Hepatic stellate cell (primary cell): ENCODE results near the gene MUL1.
"Not testable (repeated sequence)": the region's sequence is repeated elsewhere in the genome, so short reads cannot be mapped to it uniquely, and the experiment has no call there.

Experiments
- DNase-seq: peaks from one replicate; pipeline ENCODE4 v3.0.0; 2011; ENCODE audit warnings: low spot score

Gene MUL1

GRCh38 chr1:20507564-20508410 lies at the start of gene MUL1:
TSS of gene MUL1 (minus strand) at chr1:20508151. CDS start at chr1:20508024, 127 bp downstream.
- peak; percentile 96 for DNase-seq

GRCh38 chr1:20555758-20556120 lies 47.8 kb upstream of the MUL1 start:
- DNase-seq = no peak

- no peak for DNase-seq
These were observed 47.2 kb upstream of the MUL1 start for GRCh38 chr1:20555025-20555757.

- DNase-seq = peak; percentile 26
These were observed 44.9 kb upstream of the MUL1 start for GRCh38 chr1:20552728-20553445.

- peak; percentile 26 for DNase-seq
These were observed 44.2 kb upstream of the MUL1 start, which contains the start of gene FAM43B for GRCh38 chr1:20551945-20552727. TSS of gene FAM43B (plus strand) at chr1:20552573. CDS start at chr1:20552974, 401 bp downstream.

GRCh38 chr1:20551161-20551560 lies 43.2 kb upstream of the MUL1 start:
- no peak for DNase-seq

- DNase-seq = no peak
These were observed 38.7 kb upstream of the MUL1 start for GRCh38 chr1:20546637-20547036.

GRCh38 chr1:20540281-20540680 lies 32.3 kb upstream of the MUL1 start:
- DNase-seq = no peak

GRCh38 chr1:20538760-20539551 lies 31.0 kb upstream of the MUL1 start:
- DNase-seq = no peak

- no peak for DNase-seq
These were observed 30.3 kb upstream of the MUL1 start for GRCh38 chr1:20538227-20538626.

GRCh38 chr1:20534659-20535417 lies 26.9 kb upstream of the MUL1 start:
- DNase-seq = no peak

GRCh38 chr1:20533635-20534034 lies 25.7 kb upstream of the MUL1 start:
- no peak for DNase-seq

GRCh38 chr1:20530901-20531300 lies 22.9 kb upstream of the MUL1 start:
- no peak for DNase-seq

GRCh38 chr1:20530306-20530705 lies 22.4 kb upstream of the MUL1 start:
- no peak for DNase-seq

GRCh38 chr1:20528221-20528620 lies 20.3 kb upstream of the MUL1 start:
- DNase-seq = no peak

- no peak for DNase-seq
These were observed 18.3 kb upstream of the MUL1 start for GRCh38 chr1:20526267-20526666.

- DNase-seq = peak; percentile 71
These were observed 14.3 kb upstream of the MUL1 start for GRCh38 chr1:20521960-20522861.

- DNase-seq = not testable (repeated sequence)
These were observed 11.8 kb upstream of the MUL1 start for GRCh38 chr1:20519609-20520262.
